ENCODE results near the gene BCAM.

GRCh38 chr19:44808463-44809371, at the start of gene BCAM:
- no peak for TF ChIP-seq CTCF (IDR thresholded peaks at IDR 0.05)
- no peak for TF ChIP-seq ZFX (IDR thresholded peaks at IDR 0.05; ENCODE audit: borderline replicate concordance)
